Endothelial cell of umbilical vein (primary cell): ENCODE measurements around the gene HTT. TPM values are rescaled to one million over a fixed set of nuclear protein-coding genes. Genes with fewer than 3 reads are reported as not detected.

Experiments used
- BruUV-seq: library from RNA; stranded (reverse); fragments of 400-500 nt; replicated peaks from 2 replicates; lab custom pipeline; 2021; lab: Mats Ljungman, UMichigan
- CTCF ChIA-PET: fragments of 300-600, 350-600 bp; sonication (Branson Sonifier 250); formaldehyde crosslinking; loops from one replicate; lab custom pipeline; 2021; ENCODE audit warnings: antibody characterized with exemption, inconsistent platforms; lab: Charles Lee
- POLR2A ChIA-PET: fragments of 300-600, 350-600 bp; sonication (Branson Sonifier 250); formaldehyde crosslinking; loops from one replicate; lab custom pipeline; 2021; ENCODE audit warnings: antibody characterized with exemption, inconsistent platforms; lab: Charles Lee
- DNase-seq: peaks from one replicate; pipeline ENCODE4 v3.0.0-alpha.2; 2011; ENCODE audit warnings: low read depth, low spot score
- FAIRE-seq: peaks from 2 replicates; lab custom pipeline; 2011; peaks lifted over from hg19 to GRCh38; lab: Jason Lieb, UNC
- H2AFZ ChIP-seq: 2 replicates; pipeline ENCODE4 v1.6.0; 2012; ENCODE audit warnings: low read depth, low read length, control low read depth, inconsistent platforms
- H3K27ac ChIP-seq: 2 replicates; pipeline ENCODE4 v1.5.1; 2011; ENCODE audit warnings: low read depth, mild to moderate bottlenecking, control low read depth, low read length, moderate library complexity; ENCODE audit not compliant: insufficient read depth
- H3K27me3 ChIP-seq, 2 experiments: 2 replicates each; pipeline versions ENCODE4 v1.6.0 to v1.6.1; 2011; ENCODE audit warnings: low read length in 2 of 2, mixed read lengths in 1 of 2; ENCODE audit not compliant: control insufficient read depth in 2 of 2, insufficient read depth in 2 of 2
- H3K36me3 ChIP-seq, 2 experiments: 2 replicates in 1 of 2; 3 replicates in 1 of 2; pipeline ENCODE4 v1.5.1; 2011; ENCODE audit warnings: low read length in 2 of 2, mild to moderate bottlenecking in 1 of 2, moderate library complexity in 1 of 2; ENCODE audit not compliant: control insufficient read depth in 2 of 2, insufficient read depth in 2 of 2; ENCODE audit errors: extremely low read depth in 1 of 2
- H3K4me1 ChIP-seq: 3 replicates; pipeline ENCODE4 v1.5.1; 2011; ENCODE audit warnings: mild to moderate bottlenecking, low read length; ENCODE audit not compliant: control insufficient read depth, insufficient read depth; ENCODE audit errors: extremely low read depth
- H3K4me2 ChIP-seq: 2 replicates; pipeline ENCODE4 v1.6.1; 2011; ENCODE audit warnings: low read length, control low read depth, mixed read lengths; ENCODE audit not compliant: insufficient read depth
- H3K4me3 ChIP-seq, 3 experiments: fragments of 200-600 bp in 1 of 3; sonication (generic), shearing (Covaris generic) in 1 of 3; replicated peaks in 1 of 3; 2 replicates each; pipeline ENCODE4 v1.5.1; 2011 to 2016; ENCODE audit warnings: control low read depth in 3 of 3, low read length in 3 of 3, mild to moderate bottlenecking in 2 of 3, inconsistent platforms in 1 of 3, low read depth in 1 of 3, moderate library complexity in 1 of 3; ENCODE audit not compliant: insufficient read depth in 1 of 3
- H3K79me2 ChIP-seq: 2 replicates; pipeline ENCODE4 v1.6.0; 2012; ENCODE audit warnings: low read length, inconsistent platforms; ENCODE audit not compliant: control insufficient read depth, insufficient read depth
- H3K9ac ChIP-seq: replicated peaks from 2 replicates; pipeline ENCODE3; 2011; ENCODE audit warnings: low read length, control low read depth; ENCODE audit not compliant: insufficient read depth; ENCODE audit errors: extremely low read depth
- H3K9me1 ChIP-seq: replicated peaks from 3 replicates; pipeline ENCODE4 v1.6.0; 2011; ENCODE audit warnings: mild to moderate bottlenecking, low read length; ENCODE audit not compliant: control insufficient read depth, insufficient read depth; ENCODE audit errors: extremely low read depth
- H3K9me3 ChIP-seq: replicated peaks from 2 replicates; pipeline ENCODE4 v1.5.1; 2012; ENCODE audit warnings: low read length, inconsistent platforms; ENCODE audit not compliant: control insufficient read depth, insufficient read depth
- H4K20me1 ChIP-seq: replicated peaks from 2 replicates; pipeline ENCODE3; 2011; ENCODE audit warnings: mild to moderate bottlenecking, low read length; ENCODE audit not compliant: control insufficient read depth, insufficient read depth; ENCODE audit errors: extremely low read depth
- CTCF ChIP-seq, 2 donors: IDR thresholded peaks; 1 replicate in 1 of 2; 2 replicates in 1 of 2; pipeline ENCODE4 v1.5.1; 2011; ENCODE audit warnings: low read length in 2 of 2, mild to moderate bottlenecking in 2 of 2, moderate library complexity in 2 of 2, control low read depth in 1 of 2, inconsistent platforms in 1 of 2, low read depth in 1 of 2; ENCODE audit not compliant: insufficient read depth in 1 of 2; ENCODE audit errors: extremely low read depth in 1 of 2
- EZH2 ChIP-seq: IDR thresholded peaks from 2 replicates; pipeline ENCODE4 v1.6.1; 2012; ENCODE audit warnings: borderline replicate concordance, low read depth, mild to moderate bottlenecking, moderate library complexity, low read length, inconsistent platforms; ENCODE audit not compliant: severe bottlenecking
- FOS ChIP-seq: IDR thresholded peaks from 2 replicates; pipeline ENCODE4 v1.6.1; 2011; ENCODE audit warnings: mild to moderate bottlenecking, low read length, moderate library complexity, borderline replicate concordance; ENCODE audit not compliant: insufficient read depth
- JUN ChIP-seq: IDR thresholded peaks from 2 replicates; pipeline ENCODE4 v1.6.1; 2011; ENCODE audit warnings: borderline replicate concordance, low read depth; ENCODE audit not compliant: insufficient read length, insufficient read depth
- MAX ChIP-seq: IDR thresholded peaks from 2 replicates; pipeline ENCODE4 v1.6.1; 2011; ENCODE audit not compliant: insufficient read depth, insufficient read length
- MYC ChIP-seq: IDR thresholded peaks from one replicate; pipeline ENCODE4 v1.6.1; 2011; ENCODE audit warnings: mild to moderate bottlenecking, low read depth, low read length
- POLR2AphosphoS5 ChIP-seq: IDR thresholded peaks from 2 replicates; pipeline ENCODE4 v1.6.1; 2012; ENCODE audit warnings: low read depth, mild to moderate bottlenecking, control low read depth, low read length, moderate library complexity; ENCODE audit not compliant: insufficient read depth
- dilution Hi-C: fragments of 300-500 bp; cut with MboI; formaldehyde crosslinking; loops from one replicate; pipeline ENCODE4 v1.15.0; 2019; ENCODE audit warnings: low sequenced_read_pairs; ENCODE audit not compliant: extremely low pct_ligation_motif_present
- intact Hi-C: fragments of 100-400 bp; cut with micrococcal nuclease; formaldehyde crosslinking; loops from one replicate; pipeline ENCODE4 v1.10.0; 2022
- polyA plus RNA-seq, 4 experiments: library from polyadenylated mRNA; depleted of rRNA in 3 of 4; stranded (reverse) in 3 of 4; unstranded in 1 of 4; fragments of >200 nt; gene quantifications; 2 replicates each; pipeline versions ENCODE4 v1.2.1 to v1.2.3, GENCODE V29; 2011 to 2012; ENCODE audit warnings: missing spikeins in 1 of 4
- total RNA-seq: library from RNA; stranded (reverse); gene quantifications from 2 replicates; pipeline ENCODE4 v1.2.3, GENCODE V29; 2021

Gene HTT
- total and polyA plus RNA-seq, 2 donors (not counting 3 experiments of a cell fraction or from before 2014, with no cell fraction given): 15.7 to 61.2 TPM

- Histone ChIP-seq H3K9ac (no peak overlapping the region), H3K4me3 (no peak overlapping the region), H3K79me2 (no peaks in the 10 kb centered on the region), H3K27ac (no peak overlapping the region), H3K36me3 (no peaks in the 10 kb centered on the region), H4K20me1 (no peaks in the 10 kb centered on the region), H3K27me3 (peaks cover 2% of the 10 kb centered on the region in 2 experiments), H3K9me1 (no peaks in the 10 kb centered on the region), H3K9me3 (no peaks in the 10 kb centered on the region), H3K4me1 (no peaks in the 10 kb centered on the region), H2AFZ (no peak overlapping the region), H3K4me2 (no peak overlapping the region)
- ChIA-PET POLR2A (no interaction called here), CTCF (no interaction called here)
- dilution Hi-C loops (no loop called here), intact Hi-C loops (no loop called here)
- TF ChIP-seq POLR2AphosphoS5: no peak
- TF ChIP-seq EZH2: no peak
- no peak for TF ChIP-seq FOS
- no peak for TF ChIP-seq JUN
- no peak for TF ChIP-seq MYC
- TF ChIP-seq MAX: no peak
- no peak for TF ChIP-seq CTCF (IDR thresholded peaks at IDR 0.05; ENCODE audit: extremely low read depth in 1 of 2, insufficient read depth in 1 of 2, low read depth in 1 of 2, low read length in 2 of 2)
- DNase-seq: no peak
- no peak for FAIRE-seq
- BruUV-seq: no TSS peak
Measured at GRCh38 chr4:3263053-3263875, 188.8 kb downstream of the HTT start.
